Type B pancreatic cell (in vitro differentiated cells): ENCODE data around the gene GRN. TPM values are rescaled to one million over a fixed set of nuclear protein-coding genes. Genes with fewer than 3 reads are reported as not detected.
"Not testable (repeated sequence)": the region's sequence is repeated elsewhere in the genome, so short reads cannot be mapped to it uniquely, and the experiment has no call there.

Experiments used
- DNase-seq: peaks from one replicate; pipeline ENCODE4 v3.0.0; 2021; ENCODE audit warnings: mixed read lengths; ENCODE audit not compliant: unreplicated experiment; ENCODE audit errors: extremely low spot score
- H3K27ac Mint-ChIP-seq: 2 replicates; pipeline ENCODE4 v1.8.0; 2021; ENCODE audit warnings: mild to moderate bottlenecking, mixed read lengths
- H3K27me3 Mint-ChIP-seq: 2 replicates; pipeline ENCODE4 v1.8.0; 2021; ENCODE audit warnings: mixed read lengths
- H3K36me3 Mint-ChIP-seq: 2 replicates; pipeline ENCODE4 v1.8.0; 2021; ENCODE audit warnings: mixed read lengths
- H3K4me1 Mint-ChIP-seq: one replicate; pipeline ENCODE4 v1.8.0; 2021; ENCODE audit warnings: mixed read lengths; ENCODE audit not compliant: unreplicated experiment
- H3K4me3 Mint-ChIP-seq: 2 replicates; pipeline ENCODE4 v1.8.0; 2021; ENCODE audit warnings: mild to moderate bottlenecking, mixed read lengths
- H3K9me3 Mint-ChIP-seq: 2 replicates; pipeline ENCODE4 v1.8.0; 2021; ENCODE audit warnings: mixed read lengths
- CTCF ChIP-seq: fragments of 200-600 bp; sonication (generic); conservative IDR thresholded peaks from 2 replicates; pipeline ENCODE4 v1.5.0; 2021; ENCODE audit warnings: antibody characterized with exemption, mild to moderate bottlenecking
- total RNA-seq: library from RNA; stranded (reverse); gene quantifications from 2 replicates; pipeline ENCODE4 v1.2.1, GENCODE V29; 2021; ENCODE audit warnings: low replicate concordance

GRN gene
- total RNA-seq, 1 donor from 2014 or later: 183 TPM

GRCh38 chr17:44360826-44361225 lies 15.7 kb downstream of the GRN start:
- H3K4me3 Mint-ChIP-seq: peak overlapping the region; percentile 69

GRCh38 chr17:44361292-44362260 lies 16.5 kb downstream of the GRN start:
- Mint-ChIP-seq H3K27ac (peak overlapping the region; percentile 14), H3K9me3 (no peaks in the 10 kb centered on the region), H3K27me3 (peaks cover 14% of the 10 kb centered on the region), H3K4me3 (peak overlapping the region; percentile 69), H3K4me1 (peaks cover 30% of the 10 kb centered on the region), H3K36me3 (no peaks in the 10 kb centered on the region)
- no peak for TF ChIP-seq CTCF
- no peak for DNase-seq

More at GRCh38 chr17:44360826-44361225, 15.7 kb downstream of the GRN start:
- Mint-ChIP-seq H3K36me3 (no peaks in the 10 kb centered on the region), H3K4me1 (peaks cover 30% of the 10 kb centered on the region), H3K9me3 (no peaks in the 10 kb centered on the region), H3K27ac (no peak overlapping the region), H3K27me3 (peaks cover 7% of the 10 kb centered on the region)
- no peak for DNase-seq
- no peak for TF ChIP-seq CTCF

GRCh38 chr17:44362459-44362948 lies 17.4 kb downstream of the GRN start:
- no peaks in the 10 kb centered on the region for H3K9me3 Mint-ChIP-seq
- no peak for TF ChIP-seq CTCF
- no peaks in the 10 kb centered on the region for H3K36me3 Mint-ChIP-seq
- H3K27me3 Mint-ChIP-seq: peaks cover 23% of the 10 kb centered on the region
- peaks cover 30% of the 10 kb centered on the region for H3K4me1 Mint-ChIP-seq
- DNase-seq: no peak
- H3K4me3 Mint-ChIP-seq: peak overlapping the region; percentile 84
- H3K27ac Mint-ChIP-seq: no peak overlapping the region

- Mint-ChIP-seq H3K27me3 (peaks cover 27% of the 10 kb centered on the region), H3K36me3 (no peaks in the 10 kb centered on the region), H3K27ac (no peak overlapping the region), H3K9me3 (no peaks in the 10 kb centered on the region), H3K4me1 (peaks cover 30% of the 10 kb centered on the region), H3K4me3 (peak overlapping the region; percentile 85)
- no peak for TF ChIP-seq CTCF
- DNase-seq: no peak
Measured at GRCh38 chr17:44362949-44363612, 18.0 kb downstream of the GRN start.

GRCh38 chr17:44363613-44364159 lies 18.6 kb downstream of the GRN start, which contains the start of gene FAM171A2:
TSS of gene FAM171A2 (minus strand) at chr17:44363853. CDS start at chr17:44363714, 139 bp downstream.
- Mint-ChIP-seq H3K4me1 (peaks cover 30% of the 10 kb centered on the region), H3K36me3 (no peaks in the 10 kb centered on the region), H3K9me3 (no peaks in the 10 kb centered on the region), H3K27ac (no peak within 1 kb of the TSS), H3K4me3 (peak within 1 kb of the TSS; percentile 90), H3K27me3 (peaks cover 27% of the 10 kb centered on the region)
- peak; percentile 86 for DNase-seq
- peak; percentile 94 for TF ChIP-seq CTCF

- peaks cover 26% of the 10 kb centered on the region for H3K4me1 Mint-ChIP-seq
- peaks cover 27% of the 10 kb centered on the region for H3K27me3 Mint-ChIP-seq
- DNase-seq, H3K36me3 Mint-ChIP-seq, H3K27ac Mint-ChIP-seq, H3K9me3 Mint-ChIP-seq: not testable (repeated sequence)
- H3K4me3 Mint-ChIP-seq: peak overlapping the region; percentile 71
Measured at GRCh38 chr17:44365051-44365450, 19.9 kb downstream of the GRN start.
